ENCODE results near the gene RTN3.
"Not testable (repeated sequence)": the region's sequence is repeated elsewhere in the genome, so short reads cannot be mapped to it uniquely, and the experiment has no call there.

RTN3 gene

DNA sequence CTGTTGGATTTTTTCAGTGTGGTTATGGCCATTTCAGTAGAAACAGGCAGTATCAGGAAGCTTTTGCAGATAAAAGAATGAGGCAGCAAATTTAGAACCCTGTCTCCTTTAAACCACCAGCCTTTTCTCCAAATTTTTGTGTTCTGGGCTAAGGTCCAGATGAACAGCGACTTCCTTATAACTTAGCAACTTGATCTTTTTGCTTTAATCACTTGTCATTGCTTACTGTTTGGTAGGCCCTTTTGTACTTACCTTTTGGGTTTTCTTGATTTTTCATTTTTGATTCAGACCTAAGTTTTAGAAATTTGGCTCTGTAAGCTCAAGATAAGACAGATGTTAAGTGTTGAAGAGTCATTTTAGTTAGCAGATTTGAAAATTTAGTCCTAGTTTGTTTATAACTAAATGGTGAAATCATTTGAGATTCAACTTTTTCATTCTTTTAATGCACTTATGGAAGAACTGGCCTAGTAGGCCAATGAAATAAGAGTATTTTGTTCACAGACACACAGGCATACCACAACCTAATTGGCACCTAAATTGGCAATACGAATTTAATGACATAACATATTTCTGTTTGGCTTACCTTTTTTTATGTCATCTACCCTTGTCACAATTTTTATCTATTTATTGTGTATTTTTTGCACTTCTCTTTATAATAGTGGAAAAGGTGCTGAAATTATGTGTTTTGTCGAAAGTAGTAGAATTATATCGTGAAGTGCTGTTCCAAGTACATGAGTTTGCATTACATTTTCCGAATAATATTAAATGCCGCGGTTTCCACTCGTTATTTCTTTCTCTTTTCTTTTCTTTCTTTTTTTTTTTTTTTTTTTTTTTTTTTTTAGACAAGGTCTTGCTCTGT, 2.1 kb downstream of the RTN3 start:
- peaks cover 0 to 3% of the 10 kb centered on the region in 2 donors for H3K36me3 ChIP-seq (ENCODE audit: control insufficient read depth in 1 of 2, insufficient read depth in 2 of 2, low read length in 2 of 2)
- peak overlapping the region; percentile 74 to 97 for H3K4me3 ChIP-seq (ENCODE audit: low read depth in 1 of 2, low read length in 2 of 2)
- no peaks in the 10 kb centered on the region for H3K27me3 ChIP-seq (ENCODE audit: low read depth, low read length)
- no peaks in the 10 kb centered on the region for H3K9me3 ChIP-seq (ENCODE audit: control insufficient read depth in 1 of 2, low read length in 2 of 2)
- H3K4me1 ChIP-seq (ENCODE audit: control insufficient read depth in 1 of 2, insufficient read depth in 2 of 2, low read length in 2 of 2), result peaks cover 13 to 34% of the 10 kb centered on the region in 2 donors
- peak overlapping the region; percentile 86 for H3K27ac ChIP-seq (ENCODE audit: low read length)

DNA sequence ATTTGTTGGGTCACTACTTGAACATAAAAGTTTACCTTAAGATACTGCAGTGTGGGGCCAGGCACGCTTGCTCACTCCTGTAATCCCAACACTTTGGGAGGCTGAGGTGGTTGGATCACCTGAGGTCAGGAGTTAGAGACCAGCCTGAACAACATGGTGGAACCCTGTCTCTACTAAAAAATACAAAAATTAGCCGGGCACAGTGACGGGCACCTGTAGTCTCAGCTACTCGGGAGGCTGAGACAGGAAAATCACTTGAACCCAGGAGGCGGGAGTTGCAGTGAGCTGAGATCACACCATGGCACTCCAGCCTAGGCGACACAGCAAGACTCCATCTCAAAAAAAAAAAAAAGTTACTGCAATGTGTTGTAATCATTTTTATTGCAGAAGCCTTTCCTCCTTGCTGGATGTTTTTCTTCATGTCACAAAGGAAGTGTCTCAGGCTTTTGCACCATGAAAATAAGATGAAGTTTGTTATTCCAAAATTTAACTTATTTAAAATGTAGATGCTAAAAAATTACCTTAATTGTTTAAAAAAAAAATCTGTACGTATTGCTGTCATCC, 3.9 kb downstream of the RTN3 start:
- not testable (repeated sequence) for H3K27me3 ChIP-seq (ENCODE audit: low read depth, low read length)

DNA sequence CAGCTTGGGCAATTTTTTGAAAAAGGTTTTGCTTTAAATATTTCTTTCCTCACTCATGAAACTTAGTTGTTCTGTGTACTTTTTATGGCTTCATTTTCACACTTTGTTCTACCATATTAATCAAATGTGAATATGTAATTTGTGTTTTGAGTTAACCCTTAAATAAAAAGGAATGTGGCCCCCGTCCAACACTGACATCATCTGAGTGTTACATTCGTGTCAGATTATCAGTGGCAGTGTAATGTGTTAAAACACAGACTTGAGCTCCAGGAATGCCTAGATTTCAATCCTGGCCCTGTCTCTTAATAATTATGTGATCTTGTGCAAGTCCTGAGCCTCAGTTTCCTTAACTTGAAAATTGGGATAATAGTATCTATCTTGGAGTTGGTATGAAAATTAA, 5.6 kb downstream of the RTN3 start:
- H3K9me3 ChIP-seq (ENCODE audit: control insufficient read depth in 1 of 2, low read length in 2 of 2), result no peaks in the 10 kb centered on the region
- H3K36me3 ChIP-seq (ENCODE audit: control insufficient read depth in 1 of 2, insufficient read depth in 2 of 2, low read length in 2 of 2), result no peaks in the 10 kb centered on the region
- no peaks in the 10 kb centered on the region for H3K27me3 ChIP-seq (ENCODE audit: low read depth, low read length)
- peaks cover 13 to 28% of the 10 kb centered on the region in 2 donors for H3K4me1 ChIP-seq (ENCODE audit: control insufficient read depth in 1 of 2, insufficient read depth in 2 of 2, low read length in 2 of 2)
- no peak overlapping the region for H3K27ac ChIP-seq (ENCODE audit: low read length)
- H3K4me3 ChIP-seq (ENCODE audit: low read depth in 1 of 2, low read length in 2 of 2), result no peak overlapping the region

More for the DNA sequence above, 3.9 kb downstream of the RTN3 start:
- H3K27ac ChIP-seq (ENCODE audit: low read length); H3K4me3 ChIP-seq (ENCODE audit: low read depth in 1 of 2, low read length in 2 of 2); H3K36me3 ChIP-seq (ENCODE audit: control insufficient read depth in 1 of 2, insufficient read depth in 2 of 2, low read length in 2 of 2); H3K9me3 ChIP-seq (ENCODE audit: control insufficient read depth in 1 of 2, low read length in 2 of 2): not testable (repeated sequence)
- H3K4me1 ChIP-seq (ENCODE audit: control insufficient read depth in 1 of 2, insufficient read depth in 2 of 2, low read length in 2 of 2), result peaks cover 13 to 34% of the 10 kb centered on the region in 2 donors

DNA sequence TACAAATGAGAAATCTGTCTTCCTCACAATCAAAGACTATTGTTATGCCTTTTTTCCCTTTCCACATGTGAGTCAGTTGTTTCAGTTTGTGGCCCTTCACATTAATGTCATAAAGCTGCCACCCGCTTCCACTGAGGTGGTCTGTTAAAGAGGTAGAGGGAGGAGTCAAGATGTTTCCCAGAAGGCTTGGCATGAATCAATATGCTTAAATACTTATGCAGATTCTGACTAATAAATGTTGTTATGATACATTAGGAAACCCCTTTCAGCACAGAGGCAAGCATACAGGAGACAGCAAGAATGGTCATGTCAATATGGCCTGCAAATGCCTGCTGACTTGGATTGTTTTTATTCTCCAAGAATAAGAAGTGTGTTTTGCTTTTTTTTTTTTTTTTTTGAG, 6.5 kb downstream of the RTN3 start:
- Histone ChIP-seq H3K4me1 (ENCODE audit: control insufficient read depth in 1 of 2, insufficient read depth in 2 of 2, low read length in 2 of 2) (peaks cover 11 to 24% of the 10 kb centered on the region in 2 donors), H3K9me3 (ENCODE audit: control insufficient read depth in 1 of 2, low read length in 2 of 2) (no peaks in the 10 kb centered on the region), H3K27me3 (ENCODE audit: low read depth, low read length) (no peaks in the 10 kb centered on the region), H3K4me3 (ENCODE audit: low read depth in 1 of 2, low read length in 2 of 2) (no peak overlapping the region), H3K36me3 (ENCODE audit: control insufficient read depth in 1 of 2, insufficient read depth in 2 of 2, low read length in 2 of 2) (no peaks in the 10 kb centered on the region), H3K27ac (ENCODE audit: low read length) (no peak overlapping the region)

DNA sequence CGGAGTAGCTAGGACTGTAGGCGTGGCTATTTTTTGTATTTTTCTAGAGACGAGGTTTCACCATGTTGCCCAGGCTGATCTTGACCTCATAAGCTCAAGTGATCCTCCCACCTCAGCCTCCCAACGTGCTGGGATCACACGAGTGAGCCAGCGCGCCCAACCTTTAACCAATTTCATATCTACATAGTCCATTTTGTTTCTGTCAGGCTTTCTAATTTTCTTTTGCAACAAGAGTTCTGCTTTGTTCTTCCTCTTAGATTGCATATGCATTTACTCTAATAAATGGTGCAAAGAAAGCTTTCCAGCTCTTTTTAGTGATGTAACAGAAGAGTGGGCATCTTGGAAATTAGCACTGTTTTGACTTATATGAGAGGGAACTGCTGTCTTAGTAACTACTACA, 13.3 kb downstream of the RTN3 start:
- no peaks in the 10 kb centered on the region for H3K9me3 ChIP-seq (ENCODE audit: control insufficient read depth in 1 of 2, low read length in 2 of 2)
- H3K4me1 ChIP-seq (ENCODE audit: control insufficient read depth in 1 of 2, insufficient read depth in 2 of 2, low read length in 2 of 2), result peaks cover 0 to 9% of the 10 kb centered on the region in 2 donors
- H3K27me3 ChIP-seq (ENCODE audit: low read depth, low read length), result no peaks in the 10 kb centered on the region
- H3K4me3 ChIP-seq (ENCODE audit: low read depth in 1 of 2, low read length in 2 of 2), result no peak overlapping the region
- no peak overlapping the region for H3K27ac ChIP-seq (ENCODE audit: low read length)
- H3K36me3 ChIP-seq (ENCODE audit: control insufficient read depth in 1 of 2, insufficient read depth in 2 of 2, low read length in 2 of 2), result no peaks in the 10 kb centered on the region

DNA sequence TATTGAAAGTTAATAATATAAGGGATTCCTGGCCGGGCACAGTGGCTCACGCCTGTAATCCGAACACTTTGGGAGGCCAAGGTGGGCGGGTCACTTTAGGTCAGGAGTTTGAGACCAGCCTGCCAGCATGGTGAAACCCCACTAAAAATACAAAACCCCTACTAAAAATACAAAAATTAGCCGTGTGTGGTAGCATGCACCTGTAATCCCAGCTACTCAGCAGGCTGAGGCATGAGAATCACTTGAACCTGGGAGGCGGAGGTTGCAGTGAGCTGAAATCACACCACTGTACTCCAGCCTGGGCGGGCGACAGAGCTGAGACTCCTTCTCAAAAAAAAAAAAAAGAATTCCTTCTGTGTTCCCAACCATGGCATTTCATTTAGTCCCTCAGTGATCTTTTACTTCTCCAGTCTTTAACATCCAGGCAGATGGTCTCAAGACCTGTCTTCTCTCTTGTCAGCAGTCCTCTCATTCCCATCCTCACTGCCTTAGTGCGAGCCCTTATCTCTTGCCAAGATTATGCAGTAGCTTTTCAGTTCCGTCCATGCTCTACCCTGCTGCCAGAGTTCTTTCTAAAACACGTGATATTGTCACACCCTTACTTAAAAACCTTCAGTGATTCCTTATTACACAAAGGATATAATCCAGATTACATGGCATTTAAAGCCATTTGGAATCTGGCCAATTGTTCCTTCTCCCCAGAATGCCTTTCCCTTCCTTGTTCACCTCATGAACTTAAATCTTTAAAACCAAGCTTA, 17.9 kb downstream of the RTN3 start:
- Histone ChIP-seq H3K9me3 (ENCODE audit: control insufficient read depth in 1 of 2, low read length in 2 of 2) (no peaks in the 10 kb centered on the region), H3K27me3 (ENCODE audit: low read depth, low read length) (no peaks in the 10 kb centered on the region), H3K27ac (ENCODE audit: low read length) (no peak overlapping the region), H3K36me3 (ENCODE audit: control insufficient read depth in 1 of 2, insufficient read depth in 2 of 2, low read length in 2 of 2) (no peaks in the 10 kb centered on the region), H3K4me1 (ENCODE audit: control insufficient read depth in 1 of 2, insufficient read depth in 2 of 2, low read length in 2 of 2) (peaks cover 0 to 14% of the 10 kb centered on the region in 2 donors), H3K4me3 (ENCODE audit: low read depth in 1 of 2, low read length in 2 of 2) (no peak overlapping the region)

DNA sequence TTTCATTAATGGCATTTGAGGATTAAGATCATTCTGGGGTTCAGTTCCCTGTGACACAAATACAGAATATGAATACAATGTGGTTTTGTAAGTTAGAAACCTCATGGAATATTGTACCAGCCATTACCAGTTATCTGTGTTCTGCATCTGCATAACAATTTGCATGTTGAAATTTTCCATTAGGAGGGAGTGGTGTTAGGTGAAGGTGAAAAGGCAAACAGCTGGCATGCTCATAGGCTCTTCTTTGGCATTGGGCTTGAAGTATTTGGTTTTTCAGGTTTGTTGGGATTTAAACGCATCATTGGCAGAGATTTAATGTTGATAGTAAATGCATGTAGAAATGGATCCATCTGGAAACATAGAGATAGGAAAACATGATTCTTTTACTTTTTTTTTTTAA, 18.6 kb downstream of the RTN3 start:
- no peak overlapping the region for H3K4me3 ChIP-seq (ENCODE audit: low read depth in 1 of 2, low read length in 2 of 2)
- no peaks in the 10 kb centered on the region for H3K27me3 ChIP-seq (ENCODE audit: low read depth, low read length)
- H3K27ac ChIP-seq (ENCODE audit: low read length), result no peak overlapping the region
- no peaks in the 10 kb centered on the region for H3K36me3 ChIP-seq (ENCODE audit: control insufficient read depth in 1 of 2, insufficient read depth in 2 of 2, low read length in 2 of 2)
- H3K9me3 ChIP-seq (ENCODE audit: control insufficient read depth in 1 of 2, low read length in 2 of 2), result no peaks in the 10 kb centered on the region
- H3K4me1 ChIP-seq (ENCODE audit: control insufficient read depth in 1 of 2, insufficient read depth in 2 of 2, low read length in 2 of 2), result peaks cover 0 to 14% of the 10 kb centered on the region in 2 donors

DNA sequence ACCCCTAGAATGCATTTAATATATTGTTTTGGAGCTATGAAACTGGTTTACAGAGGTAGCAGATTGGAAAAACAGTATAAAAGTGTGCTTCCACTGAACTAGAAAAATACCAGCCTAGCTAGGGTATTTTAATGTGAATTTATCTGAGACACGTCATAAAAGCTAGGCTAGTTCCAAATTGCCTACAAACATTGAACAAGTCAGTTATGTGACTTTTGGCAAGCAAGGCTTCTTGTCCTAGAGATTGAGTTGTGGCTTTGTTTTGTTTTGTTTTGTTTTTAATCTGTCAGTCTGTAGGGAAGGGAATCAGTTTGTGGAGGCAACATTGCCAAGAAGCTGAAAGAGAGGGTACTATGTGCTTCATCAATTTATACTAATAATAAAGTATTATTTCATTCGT, 24.2 kb downstream of the RTN3 start:
- Histone ChIP-seq H3K9me3 (ENCODE audit: control insufficient read depth in 1 of 2, low read length in 2 of 2) (no peaks in the 10 kb centered on the region), H3K4me3 (ENCODE audit: low read depth in 1 of 2, low read length in 2 of 2) (no peak overlapping the region), H3K27ac (ENCODE audit: low read length) (no peak overlapping the region)

DNA sequence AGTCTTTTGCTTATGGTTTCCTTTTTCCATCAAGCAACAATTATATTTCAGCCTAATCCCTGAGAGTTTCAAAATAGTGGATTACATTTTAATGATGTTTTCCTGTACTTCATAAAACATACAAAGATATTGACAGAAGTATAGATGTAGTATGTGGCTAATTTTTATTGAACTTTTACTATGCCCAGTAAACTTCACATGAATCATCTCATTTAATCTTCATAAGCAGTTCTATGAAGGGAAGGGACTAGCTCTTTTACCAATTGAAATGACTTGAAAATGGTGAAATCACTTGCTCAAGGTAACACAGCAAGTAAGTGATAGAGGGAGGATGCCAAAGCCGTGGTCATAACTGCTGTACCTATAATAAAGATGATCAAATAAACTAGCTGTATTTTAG, 27.5 kb downstream of the RTN3 start:
- no peak overlapping the region for H3K4me3 ChIP-seq (ENCODE audit: low read depth in 1 of 2, low read length in 2 of 2)
- H3K36me3 ChIP-seq (ENCODE audit: control insufficient read depth in 1 of 2, insufficient read depth in 2 of 2, low read length in 2 of 2), result no peaks in the 10 kb centered on the region
- H3K27ac ChIP-seq (ENCODE audit: low read length), result no peak overlapping the region

More for the DNA sequence above, 24.2 kb downstream of the RTN3 start:
- H3K36me3 ChIP-seq (ENCODE audit: control insufficient read depth in 1 of 2, insufficient read depth in 2 of 2, low read length in 2 of 2), result no peaks in the 10 kb centered on the region
- no peaks in the 10 kb centered on the region for H3K4me1 ChIP-seq (ENCODE audit: control insufficient read depth in 1 of 2, insufficient read depth in 2 of 2, low read length in 2 of 2)
- H3K27me3 ChIP-seq (ENCODE audit: low read depth, low read length), result no peaks in the 10 kb centered on the region

DNA sequence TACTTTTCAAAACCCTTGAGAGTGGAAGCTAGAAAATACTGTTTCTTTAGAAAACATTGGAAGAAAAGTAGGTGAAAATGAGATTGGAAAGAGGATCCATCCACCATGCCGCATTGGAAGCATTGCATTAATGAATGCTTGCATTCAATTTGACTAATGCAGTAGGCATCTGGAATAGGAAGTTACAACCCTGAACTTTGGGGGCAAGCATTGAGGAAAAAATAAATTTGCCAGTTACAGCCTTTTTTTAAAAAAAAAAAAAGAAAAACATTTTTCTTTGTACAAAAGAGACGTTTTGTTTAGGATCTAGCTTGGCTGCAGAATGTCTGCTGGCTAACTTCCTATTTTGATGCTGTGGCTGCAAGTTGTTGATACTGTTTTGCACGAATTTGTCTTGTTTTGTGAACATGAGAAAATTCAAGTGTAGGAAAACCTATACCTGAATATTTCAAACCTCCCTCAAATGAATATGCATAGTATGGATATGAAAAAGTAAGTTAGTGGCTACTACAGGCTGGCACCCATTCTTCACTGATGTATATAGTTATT, 28.1 kb downstream of the RTN3 start:
- Histone ChIP-seq H3K27ac (ENCODE audit: low read length) (no peak overlapping the region), H3K4me3 (ENCODE audit: low read depth in 1 of 2, low read length in 2 of 2) (no peak overlapping the region), H3K9me3 (ENCODE audit: control insufficient read depth in 1 of 2, low read length in 2 of 2) (no peaks in the 10 kb centered on the region), H3K27me3 (ENCODE audit: low read depth, low read length) (no peaks in the 10 kb centered on the region), H3K4me1 (ENCODE audit: control insufficient read depth in 1 of 2, insufficient read depth in 2 of 2, low read length in 2 of 2) (no peaks in the 10 kb centered on the region), H3K36me3 (ENCODE audit: control insufficient read depth in 1 of 2, insufficient read depth in 2 of 2, low read length in 2 of 2) (no peaks in the 10 kb centered on the region)

More for the DNA sequence above, 27.5 kb downstream of the RTN3 start:
- no peaks in the 10 kb centered on the region for H3K27me3 ChIP-seq (ENCODE audit: low read depth, low read length)
- no peaks in the 10 kb centered on the region for H3K9me3 ChIP-seq (ENCODE audit: control insufficient read depth in 1 of 2, low read length in 2 of 2)
- no peaks in the 10 kb centered on the region for H3K4me1 ChIP-seq (ENCODE audit: control insufficient read depth in 1 of 2, insufficient read depth in 2 of 2, low read length in 2 of 2)

All from muscle layer of duodenum (tissue), 2 donors.